ENCODE measurements around the gene SPEN. TPM values are rescaled to one million over a fixed set of nuclear protein-coding genes. Genes with fewer than 3 reads are reported as not detected.

SPEN gene
- total RNA-seq, 1 donor from 2014 or later = 22.0 TPM

Other genes with a start within 250 kb of the SPEN start
- gene DDI2, start 230.2 kb upstream of the SPEN start, total RNA-seq = 18.9 and 22.9 TPM in 2 replicates
- 61.8 and 77.2 TPM in 2 replicates for gene PLEKHM2, start 163.4 kb upstream of the SPEN start, total RNA-seq
- gene SLC25A34, start 111.4 kb upstream of the SPEN start, total RNA-seq = 0.33 and 1.7 TPM in 2 replicates
- not detected in 2 replicates for gene TMEM82, start 105.2 kb upstream of the SPEN start, total RNA-seq
- 195 and 296 TPM in 2 replicates for gene FBLIM1, start 88.9 kb upstream of the SPEN start, total RNA-seq
- 2.1 and 3.4 TPM in 2 replicates for gene UQCRHL, start 40.1 kb upstream of the SPEN start, total RNA-seq
- gene ZBTB17, start 128.4 kb downstream of the SPEN start, total RNA-seq = 45.6 and 49.7 TPM in 2 replicates
- gene SRARP, start 156.5 kb downstream of the SPEN start, total RNA-seq = 0.28 and 0.51 TPM in 2 replicates
- gene HSPB7, start 170.3 kb downstream of the SPEN start, total RNA-seq = not detected in 2 replicates
- gene CLCNKA, start 174.3 kb downstream of the SPEN start, total RNA-seq = not detected in 2 replicates
- 0.34 TPM in 1 of 2 replicates, not detected in the other for gene CLCNKB, start 196.1 kb downstream of the SPEN start, total RNA-seq
- not detected in 2 replicates for gene FAM131C, start 225.9 kb downstream of the SPEN start, total RNA-seq